Measurements from ENCODE around the gene AKAP6. TPM values are rescaled to one million over a fixed set of nuclear protein-coding genes. Genes with fewer than 3 reads are reported as not detected.

The AKAP6 gene, protein sequence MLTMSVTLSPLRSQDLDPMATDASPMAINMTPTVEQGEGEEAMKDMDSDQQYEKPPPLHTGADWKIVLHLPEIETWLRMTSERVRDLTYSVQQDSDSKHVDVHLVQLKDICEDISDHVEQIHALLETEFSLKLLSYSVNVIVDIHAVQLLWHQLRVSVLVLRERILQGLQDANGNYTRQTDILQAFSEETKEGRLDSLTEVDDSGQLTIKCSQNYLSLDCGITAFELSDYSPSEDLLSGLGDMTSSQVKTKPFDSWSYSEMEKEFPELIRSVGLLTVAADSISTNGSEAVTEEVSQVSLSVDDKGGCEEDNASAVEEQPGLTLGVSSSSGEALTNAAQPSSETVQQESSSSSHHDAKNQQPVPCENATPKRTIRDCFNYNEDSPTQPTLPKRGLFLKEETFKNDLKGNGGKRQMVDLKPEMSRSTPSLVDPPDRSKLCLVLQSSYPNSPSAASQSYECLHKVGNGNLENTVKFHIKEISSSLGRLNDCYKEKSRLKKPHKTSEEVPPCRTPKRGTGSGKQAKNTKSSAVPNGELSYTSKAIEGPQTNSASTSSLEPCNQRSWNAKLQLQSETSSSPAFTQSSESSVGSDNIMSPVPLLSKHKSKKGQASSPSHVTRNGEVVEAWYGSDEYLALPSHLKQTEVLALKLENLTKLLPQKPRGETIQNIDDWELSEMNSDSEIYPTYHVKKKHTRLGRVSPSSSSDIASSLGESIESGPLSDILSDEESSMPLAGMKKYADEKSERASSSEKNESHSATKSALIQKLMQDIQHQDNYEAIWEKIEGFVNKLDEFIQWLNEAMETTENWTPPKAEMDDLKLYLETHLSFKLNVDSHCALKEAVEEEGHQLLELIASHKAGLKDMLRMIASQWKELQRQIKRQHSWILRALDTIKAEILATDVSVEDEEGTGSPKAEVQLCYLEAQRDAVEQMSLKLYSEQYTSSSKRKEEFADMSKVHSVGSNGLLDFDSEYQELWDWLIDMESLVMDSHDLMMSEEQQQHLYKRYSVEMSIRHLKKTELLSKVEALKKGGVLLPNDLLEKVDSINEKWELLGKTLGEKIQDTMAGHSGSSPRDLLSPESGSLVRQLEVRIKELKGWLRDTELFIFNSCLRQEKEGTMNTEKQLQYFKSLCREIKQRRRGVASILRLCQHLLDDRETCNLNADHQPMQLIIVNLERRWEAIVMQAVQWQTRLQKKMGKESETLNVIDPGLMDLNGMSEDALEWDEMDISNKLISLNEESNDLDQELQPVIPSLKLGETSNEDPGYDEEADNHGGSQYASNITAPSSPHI (N-terminal part only)
- polyA plus RNA-seq (ENCODE audit: low read depth in 6 of 6): 10 to 100 TPM in 1 of 6 donors, 1 to 10 TPM in 5; 1.6 to 12.4 (median 6.5) TPM

GRCh38 chr14:32329146-32329545, at the start of gene AKAP6:
AKAP6 (plus strand) TSS chr14:32329298; CDS start chr14:32433494, 104,196 bp downstream.
- ATAC-seq (ENCODE audit: low read depth in 2 of 2): no peak
- no peaks in the 10 kb centered on the region for H3K4me1 Mint-ChIP-seq
- no peak within 1 kb of the TSS for H3K4me3 Mint-ChIP-seq
- peaks cover 0 to 12% (median 8%) of the 10 kb centered on the region in 3 donors for H3K27me3 Mint-ChIP-seq
- DNase-seq: no peak
- H3K36me3 Mint-ChIP-seq: no peaks in the 10 kb centered on the region
- H3K27ac Mint-ChIP-seq: no peak within 1 kb of the TSS
- H3K9me3 Mint-ChIP-seq: peaks cover 0 to 19% (median 6%) of the 10 kb centered on the region in 7 donors

DNA sequence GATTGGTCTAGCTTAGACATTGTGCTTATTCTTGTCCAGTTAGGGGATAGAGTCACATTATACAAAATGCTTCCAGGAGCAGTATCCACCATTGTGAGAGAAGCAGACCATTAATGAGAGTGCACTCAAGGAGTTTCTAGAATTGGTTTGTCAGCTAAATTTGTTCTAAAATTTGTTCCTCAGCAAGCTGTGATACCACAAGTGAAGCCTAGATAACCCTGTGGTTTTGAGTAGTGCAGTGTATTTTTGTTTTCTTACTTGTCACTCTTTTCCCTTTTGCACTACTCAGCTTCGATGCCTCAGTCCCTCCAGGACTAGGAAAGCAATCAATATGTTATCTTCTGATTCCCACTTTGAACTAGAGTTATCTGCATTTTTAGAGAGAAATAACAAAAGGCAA, 42.5 kb upstream of the AKAP6 start:
- Mint-ChIP-seq H3K9me3 (peaks cover 0 to 30% (median 15%) of the 10 kb centered on the region in 7 donors), H3K4me1 (no peaks in the 10 kb centered on the region), H3K4me3 (no peak overlapping the region), H3K36me3 (peaks cover 4 to 8% of the 10 kb centered on the region in 2 donors), H3K27me3 (peaks cover 0 to 5% (median 0%) of the 10 kb centered on the region in 3 donors), H3K27ac (no peak overlapping the region)
- ATAC-seq (ENCODE audit: low read depth in 2 of 2) (no peak), DNase-seq (no peak)

DNA sequence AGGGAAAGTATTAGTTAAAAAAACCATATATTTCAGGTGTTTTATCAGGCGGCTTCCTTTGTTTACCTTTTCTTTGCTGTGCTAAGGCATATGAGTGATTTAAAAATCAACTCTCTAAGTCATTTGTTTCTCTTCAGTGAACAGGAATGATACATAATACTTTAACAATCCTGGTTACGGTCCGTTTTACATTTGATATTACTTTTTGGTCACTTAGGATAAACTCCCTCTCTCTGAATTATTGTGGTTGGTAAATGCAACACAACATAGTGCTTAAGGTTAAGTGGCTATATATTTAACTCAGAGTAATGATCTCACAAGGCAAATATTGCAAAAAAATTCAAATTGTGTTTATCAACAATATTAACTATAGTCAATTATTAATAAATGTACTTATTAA, 32.7 kb upstream of the AKAP6 start:
- DNase-seq (no peak), ATAC-seq (ENCODE audit: low read depth in 2 of 2) (no peak)
- no peaks in the 10 kb centered on the region for H3K27me3 Mint-ChIP-seq
- H3K36me3 Mint-ChIP-seq: peaks cover 0 to 5% of the 10 kb centered on the region in 2 donors
- H3K9me3 Mint-ChIP-seq: peaks cover 0 to 2% (median 0%) of the 10 kb centered on the region in 7 donors
- H3K4me1 Mint-ChIP-seq: no peaks in the 10 kb centered on the region
- no peak overlapping the region for H3K27ac Mint-ChIP-seq
- no peak overlapping the region for H3K4me3 Mint-ChIP-seq

DNA sequence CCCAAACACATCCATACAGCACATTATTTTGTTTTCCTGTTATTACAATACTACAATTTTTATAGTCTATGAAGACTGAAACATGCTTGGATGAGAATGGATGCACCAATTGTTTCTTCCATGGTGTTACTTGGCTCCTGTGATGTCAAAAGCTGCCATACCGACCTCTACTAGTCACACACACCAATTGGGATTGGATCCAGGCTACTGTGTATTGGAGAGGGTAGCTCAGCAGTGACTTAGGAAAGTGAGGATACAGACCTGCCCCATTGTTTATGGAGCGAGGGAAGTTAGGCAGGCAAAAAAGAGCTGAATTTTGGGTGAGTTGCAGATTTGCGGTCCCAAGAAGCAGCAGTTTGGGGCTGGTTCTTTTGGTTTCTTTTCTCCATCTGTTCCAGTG, 30.8 kb upstream of the AKAP6 start:
- Mint-ChIP-seq H3K27ac (no peak overlapping the region), H3K4me3 (no peak overlapping the region), H3K4me1 (no peaks in the 10 kb centered on the region), H3K36me3 (no peaks in the 10 kb centered on the region), H3K9me3 (no peaks in the 10 kb centered on the region), H3K27me3 (no peaks in the 10 kb centered on the region)
- ATAC-seq (ENCODE audit: low read depth in 2 of 2) (no peak), DNase-seq (no peak)

- H3K36me3 Mint-ChIP-seq: no peaks in the 10 kb centered on the region
- no peak for ATAC-seq (ENCODE audit: low read depth in 2 of 2)
- H3K4me3 Mint-ChIP-seq: no peak overlapping the region
- no peak overlapping the region for H3K27ac Mint-ChIP-seq
- peaks cover 0 to 9% (median 0%) of the 10 kb centered on the region in 3 donors for H3K27me3 Mint-ChIP-seq
- DNase-seq: no peak
- H3K4me1 Mint-ChIP-seq: no peaks in the 10 kb centered on the region
- no peaks in the 10 kb centered on the region for H3K9me3 Mint-ChIP-seq
These were observed 29.0 kb upstream of the AKAP6 start for GRCh38 chr14:32300136-32300535.

DNA sequence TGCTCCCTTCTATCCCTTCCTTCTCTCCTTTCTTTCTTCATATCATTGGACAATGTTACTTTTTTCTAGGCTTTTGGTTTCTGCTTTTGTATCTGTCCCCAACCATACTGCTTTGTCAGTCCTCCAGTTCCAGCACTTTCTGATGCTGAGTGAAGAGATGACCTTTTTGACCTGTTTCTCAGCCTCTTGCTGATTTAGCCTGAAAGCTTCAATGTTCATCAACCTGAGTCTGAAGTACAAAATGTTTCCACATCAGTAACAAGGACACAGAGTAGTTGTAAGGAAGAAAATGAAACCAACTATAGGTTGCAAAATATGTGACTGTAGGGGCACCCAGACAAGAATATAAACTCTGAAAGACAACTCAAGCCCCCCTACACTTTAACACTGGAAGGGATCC, 25.2 kb upstream of the AKAP6 start:
- Mint-ChIP-seq H3K27ac (no peak overlapping the region), H3K4me1 (no peaks in the 10 kb centered on the region), H3K27me3 (peaks cover 0 to 9% (median 3%) of the 10 kb centered on the region in 3 donors), H3K4me3 (no peak overlapping the region), H3K9me3 (peaks cover 0 to 1% (median 0%) of the 10 kb centered on the region in 7 donors), H3K36me3 (no peaks in the 10 kb centered on the region)
- DNase-seq (no peak), ATAC-seq (ENCODE audit: low read depth in 2 of 2) (no peak)

DNA sequence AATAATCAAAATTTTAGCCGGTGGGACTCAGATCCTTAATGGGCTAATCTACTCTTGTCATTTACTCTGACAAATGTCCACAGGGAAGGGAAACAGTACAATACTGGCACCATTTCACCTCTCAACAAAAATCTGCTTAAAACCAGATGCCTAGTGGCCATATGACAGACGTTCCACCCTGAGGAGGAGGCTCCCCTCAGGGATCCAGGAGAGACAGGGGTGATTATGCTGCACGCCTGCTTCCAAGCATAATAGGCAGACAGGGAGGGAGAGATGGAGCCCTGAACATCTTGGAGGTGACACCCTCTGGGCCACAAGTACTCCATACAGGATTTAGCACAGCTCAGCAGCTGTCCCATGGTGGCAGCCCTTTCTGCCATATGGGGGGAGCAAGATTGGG, 24.8 kb upstream of the AKAP6 start:
- no peak for ATAC-seq (ENCODE audit: low read depth in 2 of 2)

DNA sequence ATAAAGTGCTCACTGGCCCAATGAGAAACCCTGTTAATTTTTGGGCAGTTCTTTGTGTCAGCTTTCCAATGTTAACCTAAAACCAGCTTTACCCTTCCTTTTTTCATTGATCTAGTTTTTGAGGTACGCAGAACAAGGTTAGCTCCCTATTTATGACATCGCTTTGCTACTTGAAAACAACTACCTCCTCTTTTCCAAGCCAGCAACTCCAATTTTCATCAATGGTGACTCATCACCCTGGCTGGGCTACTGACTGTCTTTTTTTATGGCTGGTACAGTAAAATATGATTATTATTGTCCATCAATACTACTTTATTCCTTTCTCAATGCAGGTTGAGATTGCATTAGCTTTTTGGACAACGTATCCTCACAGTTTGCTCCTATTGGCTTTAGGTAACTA, 22.5 kb upstream of the AKAP6 start:
- H3K9me3 Mint-ChIP-seq: peaks cover 0 to 7% (median 2%) of the 10 kb centered on the region in 7 donors

More for the DNA sequence above, 24.8 kb upstream of the AKAP6 start:
- H3K27me3 Mint-ChIP-seq: peaks cover 0 to 9% (median 7%) of the 10 kb centered on the region in 3 donors
- no peaks in the 10 kb centered on the region for H3K4me1 Mint-ChIP-seq
- no peak overlapping the region for H3K4me3 Mint-ChIP-seq
- H3K27ac Mint-ChIP-seq: no peak overlapping the region
- no peak for DNase-seq
- no peaks in the 10 kb centered on the region for H3K36me3 Mint-ChIP-seq
- H3K9me3 Mint-ChIP-seq: peaks cover 0 to 4% (median 0%) of the 10 kb centered on the region in 7 donors

GRCh38 chr14:32307881-32308582, 21.1 kb upstream of the AKAP6 start:
- Mint-ChIP-seq H3K4me3 (no peak overlapping the region), H3K27ac (no peak overlapping the region), H3K27me3 (peaks cover 0 to 9% (median 8%) of the 10 kb centered on the region in 3 donors), H3K4me1 (no peaks in the 10 kb centered on the region), H3K36me3 (no peaks in the 10 kb centered on the region), H3K9me3 (peaks cover 0 to 8% (median 2%) of the 10 kb centered on the region in 7 donors)
- DNase-seq (no peak), ATAC-seq (ENCODE audit: low read depth in 2 of 2) (no peak)

More for the DNA sequence above, 22.5 kb upstream of the AKAP6 start:
- Mint-ChIP-seq H3K36me3 (no peaks in the 10 kb centered on the region), H3K4me1 (no peaks in the 10 kb centered on the region), H3K27ac (no peak overlapping the region), H3K4me3 (no peak overlapping the region), H3K27me3 (peaks cover 0 to 9% (median 8%) of the 10 kb centered on the region in 3 donors)
- ATAC-seq (ENCODE audit: low read depth in 2 of 2): no peak
- DNase-seq: no peak

DNA sequence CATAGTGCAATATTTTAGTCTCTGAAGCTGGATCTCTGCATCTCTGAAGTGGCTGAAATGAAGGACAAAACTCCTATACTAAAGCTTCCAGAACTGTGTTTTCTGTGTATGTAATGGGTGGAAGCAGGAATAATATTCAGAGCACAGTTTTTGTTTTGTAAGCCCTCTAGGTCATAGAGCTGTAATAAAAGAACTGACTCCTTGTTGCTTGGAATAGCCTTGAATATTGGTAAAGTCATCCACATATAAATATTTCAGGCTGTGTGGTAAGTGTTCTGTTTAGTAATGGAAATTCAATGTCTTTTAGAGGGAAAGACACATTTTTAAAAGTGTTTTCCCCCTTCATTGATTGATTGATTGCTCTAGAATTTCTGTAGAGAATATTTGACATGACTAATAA, 18.2 kb upstream of the AKAP6 start:
- H3K9me3 Mint-ChIP-seq: peaks cover 0 to 8% (median 2%) of the 10 kb centered on the region in 7 donors
- no peaks in the 10 kb centered on the region for H3K4me1 Mint-ChIP-seq
- no peak overlapping the region for H3K4me3 Mint-ChIP-seq
- H3K27me3 Mint-ChIP-seq: peaks cover 0 to 13% (median 9%) of the 10 kb centered on the region in 3 donors
- no peak for ATAC-seq (ENCODE audit: low read depth in 2 of 2)
- no peak overlapping the region for H3K27ac Mint-ChIP-seq
- DNase-seq: no peak
- H3K36me3 Mint-ChIP-seq: no peaks in the 10 kb centered on the region

DNA sequence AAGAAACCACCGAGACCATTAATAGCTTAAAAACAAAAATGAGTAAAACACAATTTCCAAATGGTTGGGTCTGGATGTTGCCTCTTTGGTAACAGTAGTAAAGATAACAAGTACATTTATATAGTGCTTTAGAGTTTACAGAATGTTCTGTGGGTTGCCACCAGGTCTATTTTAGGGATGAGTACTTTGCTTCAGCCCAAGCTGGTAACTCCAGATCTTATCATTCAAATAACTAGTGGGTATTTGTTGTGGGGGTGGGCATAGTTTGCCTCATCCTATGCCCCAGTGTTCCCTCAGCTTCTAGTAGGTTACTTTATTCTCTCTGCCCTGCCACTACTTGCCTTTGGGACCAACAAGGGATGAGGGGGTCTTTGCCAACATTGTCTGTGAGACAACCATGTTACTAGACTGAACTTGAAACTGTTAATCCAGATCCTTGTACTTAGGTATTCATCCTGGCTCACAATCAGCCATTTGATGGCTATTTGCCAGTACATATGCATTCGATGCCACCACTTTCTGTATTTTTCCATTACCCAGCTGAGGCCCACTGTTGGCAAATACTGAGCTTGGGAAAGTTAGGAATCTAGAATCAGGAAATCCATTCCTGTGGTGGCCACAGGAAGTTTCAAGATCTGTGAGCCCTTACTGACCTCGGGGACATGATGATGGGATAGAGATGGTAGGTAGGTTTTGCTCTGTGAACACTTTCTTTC, 17.6 kb upstream of the AKAP6 start:
- H3K36me3 Mint-ChIP-seq: no peaks in the 10 kb centered on the region
- H3K9me3 Mint-ChIP-seq: peaks cover 0 to 8% (median 2%) of the 10 kb centered on the region in 7 donors
- no peak for ATAC-seq (ENCODE audit: low read depth in 2 of 2)
- no peak overlapping the region for H3K27ac Mint-ChIP-seq
- H3K27me3 Mint-ChIP-seq: peaks cover 0 to 13% (median 9%) of the 10 kb centered on the region in 3 donors
- no peaks in the 10 kb centered on the region for H3K4me1 Mint-ChIP-seq
- no peak for DNase-seq
- no peak overlapping the region for H3K4me3 Mint-ChIP-seq

GRCh38 chr14:32312010-32312331, 17.1 kb upstream of the AKAP6 start:
- Mint-ChIP-seq H3K4me3 (no peak overlapping the region), H3K4me1 (no peaks in the 10 kb centered on the region), H3K27me3 (peaks cover 3 to 13% (median 9%) of the 10 kb centered on the region in 3 donors), H3K27ac (peak overlapping the region in 1 of 6 donors; percentile 25), H3K9me3 (peaks cover 0 to 8% (median 2%) of the 10 kb centered on the region in 7 donors), H3K36me3 (no peaks in the 10 kb centered on the region)
- DNase-seq (no peak), ATAC-seq (ENCODE audit: low read depth in 2 of 2) (no peak)

Measured in naive B cell (primary cell).